ENCODE measurements around the gene SPATS2L.
A peak's percentile ranks its signal among the peaks of the same experiment; 100 is the strongest.

The SPATS2L gene

GRCh38 chr2:200306196-200306930 lies at the start of gene SPATS2L:
SPATS2L (plus strand) TSS chr2:200306693; CDS start chr2:200389245, 82,552 bp downstream.
- DNase-seq: peak; percentile 20 to 31

- DNase-seq: no peak
Measured at GRCh38 chr2:200257570-200257969, 48.9 kb upstream of the SPATS2L start.

- DNase-seq: no peak
Measured at GRCh38 chr2:200258081-200258480, 48.4 kb upstream of the SPATS2L start.

- no peak for DNase-seq
Measured at GRCh38 chr2:200258881-200259576, 47.5 kb upstream of the SPATS2L start.

- DNase-seq: no peak
Measured at GRCh38 chr2:200259577-200259957, 46.9 kb upstream of the SPATS2L start.

GRCh38 chr2:200262047-200262446 lies 44.4 kb upstream of the SPATS2L start:
- DNase-seq: no peak

GRCh38 chr2:200263279-200263678 lies 43.2 kb upstream of the SPATS2L start:
- no peak for DNase-seq

GRCh38 chr2:200264631-200265030 lies 41.9 kb upstream of the SPATS2L start:
- no peak for DNase-seq

- DNase-seq: no peak
Measured at GRCh38 chr2:200266406-200266805, 40.1 kb upstream of the SPATS2L start.

- no peak for DNase-seq
Measured at GRCh38 chr2:200267350-200267749, 39.1 kb upstream of the SPATS2L start.

GRCh38 chr2:200270732-200271131 lies 35.8 kb upstream of the SPATS2L start:
- no peak for DNase-seq

- DNase-seq: no peak
Measured at GRCh38 chr2:200272320-200272719, 34.2 kb upstream of the SPATS2L start.

- no peak for DNase-seq
Measured at GRCh38 chr2:200274116-200275075, 32.1 kb upstream of the SPATS2L start.

- DNase-seq: no peak
Measured at GRCh38 chr2:200275295-200276013, 31.0 kb upstream of the SPATS2L start.

GRCh38 chr2:200276472-200276871 lies 30.0 kb upstream of the SPATS2L start:
- DNase-seq: no peak

GRCh38 chr2:200278694-200279316 lies 27.7 kb upstream of the SPATS2L start:
- DNase-seq: no peak

- DNase-seq: no peak
Measured at GRCh38 chr2:200279857-200280256, 26.6 kb upstream of the SPATS2L start.

GRCh38 chr2:200286578-200286977 lies 19.9 kb upstream of the SPATS2L start:
- no peak for DNase-seq

- DNase-seq: no peak
Measured at GRCh38 chr2:200288670-200289429, 17.6 kb upstream of the SPATS2L start.

GRCh38 chr2:200296118-200296517 lies 10.4 kb upstream of the SPATS2L start:
- no peak for DNase-seq

- DNase-seq: no peak
Measured at GRCh38 chr2:200297100-200297499, 9.4 kb upstream of the SPATS2L start.
